ENCODE measurements around the gene SDHB.

Gene SDHB

DNA sequence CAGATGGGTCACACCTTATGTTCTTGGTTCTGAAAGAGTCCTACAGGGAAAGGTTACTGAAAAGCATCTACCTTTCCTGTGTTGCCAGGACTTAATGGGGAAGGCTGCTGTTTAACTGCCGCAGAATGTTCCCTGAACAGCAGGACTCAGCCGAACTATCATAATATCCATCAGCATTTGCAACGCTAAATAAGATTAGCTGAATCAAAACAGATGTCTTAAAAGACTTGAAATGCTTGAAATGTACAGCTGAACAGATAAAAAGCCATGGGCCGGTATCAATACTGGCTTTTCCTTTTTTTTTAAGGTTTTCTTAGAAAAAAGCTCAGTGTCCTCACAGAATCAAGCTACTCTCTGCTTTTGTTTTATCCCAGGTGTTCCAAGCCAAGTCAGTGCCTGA is 22.4 kb downstream of the SDHB start:
- Histone ChIP-seq H3K79me2 (ENCODE audit: insufficient read depth, low read length) (0 out of 2 replicates have a peak, but pooled peaks cover 12% of the 10 kb centered on the region), H3K4me3 (ENCODE audit: insufficient read depth, low read length, poor library complexity, severe bottlenecking) (no peak overlapping the region), H4K20me1 (ENCODE audit: low read depth, low read length) (no peaks in the 10 kb centered on the region; the same call in 1 of the 2 replicates), H3K9me3 (ENCODE audit: insufficient read depth, low read length) (no peaks in the 10 kb centered on the region), H3F3A (ENCODE audit: insufficient read depth) (0 out of 2 replicates have a peak, but pooled peaks cover 3% of the 10 kb centered on the region), H3K27ac (ENCODE audit: low read depth, low read length) (no peak overlapping the region), H3K9ac (ENCODE audit: low read length) (no peak overlapping the region), H3K9me2 (replicated peaks; ENCODE audit: insufficient read depth, low read length) (no peaks in the 10 kb centered on the region), H3K36me3 (ENCODE audit: low read length) (no peaks in the 10 kb centered on the region), H3K4me2 (ENCODE audit: low read depth, low read length, poor library complexity, severe bottlenecking) (no peak overlapping the region), H2AFZ (ENCODE audit: low read depth, low read length, severe bottlenecking) (no peak overlapping the region), H3K27me3 (ENCODE audit: low read length) (no peaks in the 10 kb centered on the region)
- TF ChIP-seq, protein P1, sequence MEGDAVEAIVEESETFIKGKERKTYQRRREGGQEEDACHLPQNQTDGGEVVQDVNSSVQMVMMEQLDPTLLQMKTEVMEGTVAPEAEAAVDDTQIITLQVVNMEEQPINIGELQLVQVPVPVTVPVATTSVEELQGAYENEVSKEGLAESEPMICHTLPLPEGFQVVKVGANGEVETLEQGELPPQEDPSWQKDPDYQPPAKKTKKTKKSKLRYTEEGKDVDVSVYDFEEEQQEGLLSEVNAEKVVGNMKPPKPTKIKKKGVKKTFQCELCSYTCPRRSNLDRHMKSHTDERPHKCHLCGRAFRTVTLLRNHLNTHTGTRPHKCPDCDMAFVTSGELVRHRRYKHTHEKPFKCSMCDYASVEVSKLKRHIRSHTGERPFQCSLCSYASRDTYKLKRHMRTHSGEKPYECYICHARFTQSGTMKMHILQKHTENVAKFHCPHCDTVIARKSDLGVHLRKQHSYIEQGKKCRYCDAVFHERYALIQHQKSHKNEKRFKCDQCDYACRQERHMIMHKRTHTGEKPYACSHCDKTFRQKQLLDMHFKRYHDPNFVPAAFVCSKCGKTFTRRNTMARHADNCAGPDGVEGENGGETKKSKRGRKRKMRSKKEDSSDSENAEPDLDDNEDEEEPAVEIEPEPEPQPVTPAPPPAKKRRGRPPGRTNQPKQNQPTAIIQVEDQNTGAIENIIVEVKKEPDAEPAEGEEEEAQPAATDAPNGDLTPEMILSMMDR (IDR thresholded peaks at IDR 0.05; ENCODE audit: insufficient read depth, low read length, poor library complexity, severe bottlenecking) = no peak
- TF ChIP-seq EZH2phosphoT487 (conservative IDR thresholded peaks at IDR 0.05; ENCODE audit: low read length) = no peak

GRCh38 chr1:17030206-17030605 is 23.6 kb downstream of the SDHB start:
- Histone ChIP-seq H4K20me1 (ENCODE audit: low read depth, low read length) (no peaks in the 10 kb centered on the region; the same call in 1 of the 2 replicates), H3K36me3 (ENCODE audit: low read length) (no peaks in the 10 kb centered on the region; the same call in 1 of the 2 replicates), H3K9ac (ENCODE audit: low read length) (no peak overlapping the region), H3F3A (ENCODE audit: insufficient read depth) (0 out of 2 replicates have a peak, but pooled peaks cover 2% of the 10 kb centered on the region), H3K4me3 (ENCODE audit: insufficient read depth, low read length, poor library complexity, severe bottlenecking) (no peak overlapping the region), H3K27me3 (ENCODE audit: low read length) (no peaks in the 10 kb centered on the region), H3K79me2 (ENCODE audit: insufficient read depth, low read length) (0 out of 2 replicates have a peak, but pooled peaks cover 7% of the 10 kb centered on the region), H3K4me2 (ENCODE audit: low read depth, low read length, poor library complexity, severe bottlenecking) (no peak overlapping the region), H3K9me2 (replicated peaks; ENCODE audit: insufficient read depth, low read length) (no peaks in the 10 kb centered on the region), H3K9me3 (ENCODE audit: insufficient read depth, low read length) (no peaks in the 10 kb centered on the region), H3K27ac (ENCODE audit: low read depth, low read length) (no peak overlapping the region), H2AFZ (ENCODE audit: low read depth, low read length, severe bottlenecking) (no peak overlapping the region)
- TF ChIP-seq EZH2phosphoT487 (conservative IDR thresholded peaks at IDR 0.05; ENCODE audit: low read length) = no peak

GRCh38 chr1:17028662-17029188 is 25.1 kb downstream of the SDHB start:
- TF ChIP-seq, protein P1 (IDR thresholded peaks at IDR 0.05; ENCODE audit: insufficient read depth, low read length, poor library complexity, severe bottlenecking) = no peak
- no peak for TF ChIP-seq EZH2phosphoT487 (conservative IDR thresholded peaks at IDR 0.05; ENCODE audit: low read length)
- Histone ChIP-seq H3F3A (ENCODE audit: insufficient read depth) (no peaks in the 10 kb centered on the region), H3K9ac (ENCODE audit: low read length) (no peak overlapping the region), H2AFZ (ENCODE audit: low read depth, low read length, severe bottlenecking) (no peak overlapping the region), H4K20me1 (ENCODE audit: low read depth, low read length) (no peaks in the 10 kb centered on the region), H3K27me3 (ENCODE audit: low read length) (no peaks in the 10 kb centered on the region), H3K36me3 (ENCODE audit: low read length) (no peaks in the 10 kb centered on the region; the same call in 1 of the 2 replicates), H3K9me3 (ENCODE audit: insufficient read depth, low read length) (no peaks in the 10 kb centered on the region), H3K4me3 (ENCODE audit: insufficient read depth, low read length, poor library complexity, severe bottlenecking) (no peak overlapping the region), H3K27ac (ENCODE audit: low read depth, low read length) (no peak overlapping the region), H3K9me2 (replicated peaks; ENCODE audit: insufficient read depth, low read length) (no peaks in the 10 kb centered on the region), H3K79me2 (ENCODE audit: insufficient read depth, low read length) (0 out of 2 replicates have a peak, but pooled peaks cover 3% of the 10 kb centered on the region), H3K4me2 (ENCODE audit: low read depth, low read length, poor library complexity, severe bottlenecking) (no peak overlapping the region)

DNA sequence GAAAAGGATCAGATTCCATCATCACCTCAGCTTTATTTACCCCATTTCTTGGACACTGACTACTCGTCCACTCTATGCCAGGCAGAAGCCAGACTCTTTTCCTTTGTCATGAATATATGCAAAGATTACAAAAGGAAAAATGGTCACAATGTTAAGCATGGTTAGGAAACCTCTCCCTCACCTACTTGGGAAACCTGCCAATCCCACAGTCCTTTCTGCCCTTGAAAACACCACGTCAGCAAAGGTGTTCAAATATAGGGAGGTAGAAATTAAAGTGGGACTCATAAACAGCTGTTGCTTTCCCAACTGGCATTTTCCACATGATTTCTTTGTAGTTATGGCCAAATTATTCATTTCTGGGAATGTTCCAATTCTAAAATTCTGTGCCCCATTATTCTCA is 25.9 kb downstream of the SDHB start:
- no peak overlapping the region for H2AFZ ChIP-seq (ENCODE audit: low read depth, low read length, severe bottlenecking)
- no peak overlapping the region for H3K4me2 ChIP-seq (ENCODE audit: low read depth, low read length, poor library complexity, severe bottlenecking)
- no peak overlapping the region for H3K9ac ChIP-seq (ENCODE audit: low read length)
- no peaks in the 10 kb centered on the region for H4K20me1 ChIP-seq (ENCODE audit: low read depth, low read length)
- H3K4me3 ChIP-seq (ENCODE audit: insufficient read depth, low read length, poor library complexity, severe bottlenecking) = no peak overlapping the region
- TF ChIP-seq, protein P1 (IDR thresholded peaks at IDR 0.05; ENCODE audit: insufficient read depth, low read length, poor library complexity, severe bottlenecking) = no peak
- no peak for TF ChIP-seq EZH2phosphoT487 (conservative IDR thresholded peaks at IDR 0.05; ENCODE audit: low read length)
- H3K79me2 ChIP-seq (ENCODE audit: insufficient read depth, low read length) = no peaks in the 10 kb centered on the region
- no peak overlapping the region for H3K27ac ChIP-seq (ENCODE audit: low read depth, low read length)
- H3K9me2 ChIP-seq (replicated peaks; ENCODE audit: insufficient read depth, low read length) = no peaks in the 10 kb centered on the region
- H3K9me3 ChIP-seq (ENCODE audit: insufficient read depth, low read length) = no peaks in the 10 kb centered on the region
- H3F3A ChIP-seq (ENCODE audit: insufficient read depth) = no peaks in the 10 kb centered on the region
- H3K27me3 ChIP-seq (ENCODE audit: low read length) = no peaks in the 10 kb centered on the region
- no peaks in the 10 kb centered on the region; the same call in 1 of the 2 replicates for H3K36me3 ChIP-seq (ENCODE audit: low read length)
